Trophoblast cell (in vitro differentiated cells and primary cell): ENCODE results near the gene MTFR1L.

ENCODE experiments used
- DNase-seq, 2 donors: peaks; one replicate each; pipeline ENCODE4 v3.0.0-alpha.2; 2016
- H2AFZ ChIP-seq: 2 replicates; pipeline ENCODE4 v1.6.1; 2013; ENCODE audit warnings: low read length, moderate library complexity, mild to moderate bottlenecking; ENCODE audit not compliant: insufficient read depth, poor library complexity
- H2AK5ac ChIP-seq: 2 replicates; pipeline ENCODE4 v1.6.1; 2013; ENCODE audit warnings: mild to moderate bottlenecking, low read length
- H2BK120ac ChIP-seq: 2 replicates; pipeline ENCODE4 v1.6.1; 2013; ENCODE audit warnings: low read length, mild to moderate bottlenecking, moderate library complexity; ENCODE audit not compliant: insufficient read depth, poor library complexity
- H2BK12ac ChIP-seq: 2 replicates; pipeline ENCODE4 v1.6.1; 2013; ENCODE audit warnings: mild to moderate bottlenecking, low read length, moderate library complexity
- H2BK5ac ChIP-seq: 2 replicates; pipeline ENCODE4 v1.6.1; 2013; ENCODE audit warnings: low read length, low read depth, moderate library complexity, mild to moderate bottlenecking; ENCODE audit not compliant: poor library complexity
- H3K14ac ChIP-seq: 2 replicates; pipeline ENCODE4 v1.6.1; 2013; ENCODE audit warnings: mild to moderate bottlenecking, low read length
- H3K18ac ChIP-seq: 2 replicates; pipeline ENCODE4 v1.6.1; 2013; ENCODE audit warnings: mild to moderate bottlenecking, low read length
- H3K23ac ChIP-seq: 2 replicates; pipeline ENCODE4 v1.6.1; 2013; ENCODE audit warnings: low read length
- H3K27ac ChIP-seq: 2 replicates; pipeline ENCODE4 v1.5.1; 2013; ENCODE audit warnings: low read depth, mild to moderate bottlenecking, inconsistent platforms, low read length, moderate library complexity
- H3K27me3 ChIP-seq: 2 replicates; pipeline ENCODE4 v1.6.1; 2013; ENCODE audit warnings: inconsistent platforms, mild to moderate bottlenecking, low read length, moderate library complexity; ENCODE audit not compliant: insufficient read depth
- H3K36me3 ChIP-seq, 2 experiments: 1 replicate in 1 of 2; 2 replicates in 1 of 2; pipeline ENCODE4 v1.6.1; 2013; ENCODE audit warnings: low read length in 2 of 2, mild to moderate bottlenecking in 2 of 2, moderate library complexity in 1 of 2; ENCODE audit not compliant: insufficient read depth in 2 of 2, control insufficient read depth in 1 of 2
- H3K4ac ChIP-seq: 2 replicates; pipeline ENCODE4 v1.6.1; 2013; ENCODE audit warnings: low read depth, mild to moderate bottlenecking, low read length, moderate library complexity
- H3K4me1 ChIP-seq, 2 experiments: 1 replicate in 1 of 2; 2 replicates in 1 of 2; pipeline ENCODE4 v1.6.1; 2013; ENCODE audit warnings: low read length in 2 of 2, mild to moderate bottlenecking in 2 of 2, moderate library complexity in 1 of 2; ENCODE audit not compliant: insufficient read depth in 2 of 2, control insufficient read depth in 1 of 2
- H3K4me2 ChIP-seq: 2 replicates; pipeline ENCODE4 v1.6.1; 2013; ENCODE audit warnings: inconsistent platforms, mild to moderate bottlenecking, low read length, moderate library complexity
- H3K4me3 ChIP-seq: 2 replicates; pipeline ENCODE4 v1.5.1; 2013; ENCODE audit warnings: mild to moderate bottlenecking, low read depth, low read length, inconsistent platforms
- H3K79me1 ChIP-seq: one replicate; pipeline ENCODE4 v1.6.1; 2013; ENCODE audit warnings: low read length
- H3K79me2 ChIP-seq: 2 replicates; pipeline ENCODE4 v1.6.1; 2013; ENCODE audit warnings: low read length, mild to moderate bottlenecking; ENCODE audit not compliant: control insufficient read depth, insufficient read depth, poor library complexity
- H3K9ac ChIP-seq: 2 replicates; pipeline ENCODE4 v1.6.1; 2013; ENCODE audit warnings: mild to moderate bottlenecking, low read length
- H3K9me3 ChIP-seq: 2 replicates; pipeline ENCODE4 v1.6.1; 2013; ENCODE audit warnings: low read depth, mild to moderate bottlenecking, control low read depth, inconsistent platforms, low read length; ENCODE audit not compliant: insufficient read depth
- H4K12ac ChIP-seq: 2 replicates; pipeline ENCODE4 v1.6.1; 2013; ENCODE audit warnings: low read depth, mild to moderate bottlenecking, low read length, moderate library complexity
- H4K8ac ChIP-seq: 2 replicates; pipeline ENCODE4 v1.6.1; 2013; ENCODE audit warnings: low read depth, mild to moderate bottlenecking, low read length, moderate library complexity
- H4K91ac ChIP-seq: one replicate; pipeline ENCODE4 v1.6.1; 2013; ENCODE audit warnings: low read depth, mild to moderate bottlenecking, low read length, moderate library complexity
- WGBS: extraction: QIAGEN DNeasy Blood & Tissue Kit; methylation state at CpG from one replicate; pipeline ENCODE4 v1.1.7; 2013; ENCODE audit warnings: missing lambda C conversion rate; ENCODE audit not compliant: insufficient read length, insufficient coverage; ENCODE audit errors: extremely low coverage; 5-methylcytosine and 5-hydroxymethylcytosine counted together

The MTFR1L gene

GRCh38 chr1:25867210-25867991 is 47.6 kb downstream of the MTFR1L start:
- peaks cover 3 to 12% of the 10 kb centered on the region in 2 experiments for H3K4me1 ChIP-seq
- H3K4me2 ChIP-seq = no peak overlapping the region
- WGBS = no CpG with 5 or more reads among the region's 9 CpGs

GRCh38 chr1:25869909-25870606 is 50.3 kb downstream of the MTFR1L start:
- Histone ChIP-seq H3K9ac (no peak overlapping the region), H3K9me3 (no peaks in the 10 kb centered on the region), H3K18ac (no peak overlapping the region), H2BK5ac (no peak overlapping the region), H3K4me3 (no peak overlapping the region), H3K27ac (no peak overlapping the region), H3K79me1 (peaks cover 8% of the 10 kb centered on the region), H3K27me3 (no peaks in the 10 kb centered on the region), H3K23ac (no peak overlapping the region), H2AK5ac (no peak overlapping the region), H4K91ac (no peak overlapping the region), H2BK120ac (no peak overlapping the region), H3K79me2 (peaks cover 8% of the 10 kb centered on the region), H3K4me2 (no peak overlapping the region), H3K14ac (no peak overlapping the region), H3K4me1 (peaks cover 15 to 20% of the 10 kb centered on the region in 2 experiments), H2BK12ac (no peak overlapping the region), H4K12ac (no peak overlapping the region), H4K8ac (no peak overlapping the region), H3K36me3 (peaks cover 9 to 20% of the 10 kb centered on the region in 2 experiments), H2AFZ (no peak overlapping the region), H3K4ac (no peak overlapping the region)
- no peak for DNase-seq
- no CpG with 5 or more reads among the region's 6 CpGs for WGBS

More at GRCh38 chr1:25867210-25867991, 47.6 kb downstream of the MTFR1L start:
- Histone ChIP-seq H3K9ac (no peak overlapping the region), H3K23ac (no peak overlapping the region), H3K14ac (no peak overlapping the region), H3K36me3 (peaks cover 23 to 36% of the 10 kb centered on the region in 2 experiments), H3K27ac (no peak overlapping the region), H2AFZ (no peak overlapping the region), H4K91ac (no peak overlapping the region), H3K9me3 (no peaks in the 10 kb centered on the region), H3K27me3 (no peaks in the 10 kb centered on the region), H3K18ac (no peak overlapping the region), H2BK12ac (no peak overlapping the region), H4K8ac (no peak overlapping the region), H3K79me2 (no peaks in the 10 kb centered on the region), H3K4me3 (no peak overlapping the region), H3K79me1 (no peaks in the 10 kb centered on the region), H2BK120ac (no peak overlapping the region), H2AK5ac (no peak overlapping the region), H4K12ac (no peak overlapping the region), H3K4ac (no peak overlapping the region), H2BK5ac (no peak overlapping the region)
- no peak for DNase-seq

- Histone ChIP-seq H2BK12ac (no peak overlapping the region), H3K27ac (no peak overlapping the region), H3K18ac (no peak overlapping the region), H4K12ac (no peak overlapping the region), H3K9ac (no peak overlapping the region), H3K27me3 (no peaks in the 10 kb centered on the region), H3K4ac (no peak overlapping the region), H2BK5ac (no peak overlapping the region), H3K14ac (no peak overlapping the region), H2AK5ac (no peak overlapping the region), H3K4me2 (no peak overlapping the region), H3K4me3 (no peak overlapping the region), H4K91ac (no peak overlapping the region), H3K79me2 (peaks cover 11% of the 10 kb centered on the region), H3K23ac (no peak overlapping the region), H3K79me1 (peaks cover 12% of the 10 kb centered on the region), H3K9me3 (no peaks in the 10 kb centered on the region), H2BK120ac (no peak overlapping the region), H3K36me3 (peaks cover 9 to 20% of the 10 kb centered on the region in 2 experiments), H4K8ac (no peak overlapping the region), H2AFZ (no peak overlapping the region), H3K4me1 (peaks cover 15 to 20% of the 10 kb centered on the region in 2 experiments)
- DNase-seq = no peak
- WGBS = no CpG with 5 or more reads among the region's 1 CpG
Measured at GRCh38 chr1:25870614-25871013, 50.9 kb downstream of the MTFR1L start.

- Histone ChIP-seq H3K79me1 (peaks cover 18% of the 10 kb centered on the region), H4K8ac (no peak overlapping the region), H3K27ac (no peak overlapping the region), H2BK120ac (no peak overlapping the region), H3K4me1 (peaks cover 18 to 23% of the 10 kb centered on the region in 2 experiments), H3K27me3 (no peaks in the 10 kb centered on the region), H3K14ac (no peak overlapping the region), H3K79me2 (peaks cover 11% of the 10 kb centered on the region), H2AFZ (no peak overlapping the region), H2BK5ac (no peak overlapping the region), H3K9me3 (no peaks in the 10 kb centered on the region), H2AK5ac (no peak overlapping the region), H3K4ac (no peak overlapping the region), H3K9ac (no peak overlapping the region), H4K12ac (no peak overlapping the region), H3K36me3 (peaks cover 9 to 20% of the 10 kb centered on the region in 2 experiments), H3K4me3 (no peak overlapping the region), H3K18ac (no peak overlapping the region), H3K23ac (no peak overlapping the region), H3K4me2 (no peak overlapping the region), H4K91ac (no peak overlapping the region), H2BK12ac (no peak overlapping the region)
- WGBS = no CpG with 5 or more reads among the region's 5 CpGs
- DNase-seq = no peak
Measured at GRCh38 chr1:25871086-25871703, 51.4 kb downstream of the MTFR1L start.
